BE2C (cell line): ENCODE measurements around the gene ABCD1.

ENCODE experiments used
- DNase-seq: peaks from one replicate; pipeline ENCODE4 v3.0.0-alpha.2; 2020
- H3K27me3 ChIP-seq: fragments of 250-450 bp; sonication (Bioruptor Pico); 2 replicates; pipeline ENCODE4 v1.5.1; 2020; ENCODE audit warnings: mild to moderate bottlenecking
- H3K36me3 ChIP-seq: fragments of 250-450 bp; sonication (Bioruptor Pico); 2 replicates; pipeline ENCODE4 v1.5.1; 2020; ENCODE audit warnings: mild to moderate bottlenecking
- H3K4me1 ChIP-seq: fragments of 250-450 bp; sonication (Bioruptor Pico); 2 replicates; pipeline ENCODE4 v1.5.1; 2020
- H3K4me3 ChIP-seq: 2 replicates; pipeline ENCODE4 v1.5.1; 2011; ENCODE audit warnings: low read depth, low read length
- H3K9me3 ChIP-seq: fragments of 250-450 bp; sonication (Bioruptor Pico); 2 replicates; pipeline ENCODE4 v1.5.1; 2020
- TF ChIP-seq, protein P1 (sequence below): IDR thresholded peaks from 2 replicates; pipeline ENCODE4 v1.5.1; 2012; ENCODE audit warnings: mild to moderate bottlenecking, low read depth, low read length

ABCD1 gene

GRCh38 chrX:153725039-153725831, 579 bp downstream of the ABCD1 start:
- peaks cover 11% of the 10 kb centered on the region for H3K36me3 ChIP-seq
- H3K27me3 ChIP-seq, result no peaks in the 10 kb centered on the region
- H3K9me3 ChIP-seq, result no peaks in the 10 kb centered on the region; the same call in 1 of the 2 replicates
- H3K4me1 ChIP-seq, result peaks cover 19% of the 10 kb centered on the region
- peak overlapping the region; percentile 49 for H3K4me3 ChIP-seq
- DNase-seq, result no peak
- TF ChIP-seq, protein P1, sequence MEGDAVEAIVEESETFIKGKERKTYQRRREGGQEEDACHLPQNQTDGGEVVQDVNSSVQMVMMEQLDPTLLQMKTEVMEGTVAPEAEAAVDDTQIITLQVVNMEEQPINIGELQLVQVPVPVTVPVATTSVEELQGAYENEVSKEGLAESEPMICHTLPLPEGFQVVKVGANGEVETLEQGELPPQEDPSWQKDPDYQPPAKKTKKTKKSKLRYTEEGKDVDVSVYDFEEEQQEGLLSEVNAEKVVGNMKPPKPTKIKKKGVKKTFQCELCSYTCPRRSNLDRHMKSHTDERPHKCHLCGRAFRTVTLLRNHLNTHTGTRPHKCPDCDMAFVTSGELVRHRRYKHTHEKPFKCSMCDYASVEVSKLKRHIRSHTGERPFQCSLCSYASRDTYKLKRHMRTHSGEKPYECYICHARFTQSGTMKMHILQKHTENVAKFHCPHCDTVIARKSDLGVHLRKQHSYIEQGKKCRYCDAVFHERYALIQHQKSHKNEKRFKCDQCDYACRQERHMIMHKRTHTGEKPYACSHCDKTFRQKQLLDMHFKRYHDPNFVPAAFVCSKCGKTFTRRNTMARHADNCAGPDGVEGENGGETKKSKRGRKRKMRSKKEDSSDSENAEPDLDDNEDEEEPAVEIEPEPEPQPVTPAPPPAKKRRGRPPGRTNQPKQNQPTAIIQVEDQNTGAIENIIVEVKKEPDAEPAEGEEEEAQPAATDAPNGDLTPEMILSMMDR, result no peak

DNA sequence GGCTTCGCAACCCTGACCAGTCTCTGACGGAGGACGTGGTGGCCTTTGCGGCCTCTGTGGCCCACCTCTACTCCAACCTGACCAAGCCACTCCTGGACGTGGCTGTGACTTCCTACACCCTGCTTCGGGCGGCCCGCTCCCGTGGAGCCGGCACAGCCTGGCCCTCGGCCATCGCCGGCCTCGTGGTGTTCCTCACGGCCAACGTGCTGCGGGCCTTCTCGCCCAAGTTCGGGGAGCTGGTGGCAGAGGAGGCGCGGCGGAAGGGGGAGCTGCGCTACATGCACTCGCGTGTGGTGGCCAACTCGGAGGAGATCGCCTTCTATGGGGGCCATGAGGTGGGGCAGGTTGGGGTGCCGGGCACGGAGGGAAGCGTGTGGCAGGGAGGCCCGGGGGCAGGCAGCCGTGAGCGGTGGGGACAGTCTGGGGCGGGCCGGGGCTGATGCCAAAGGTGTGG, 1.2 kb downstream of the ABCD1 start:
- no peak overlapping the region for H3K4me3 ChIP-seq
- TF ChIP-seq, protein P1, result no peak
- no peaks in the 10 kb centered on the region for H3K27me3 ChIP-seq
- no peak for DNase-seq
- peaks cover 19% of the 10 kb centered on the region for H3K4me1 ChIP-seq
- H3K9me3 ChIP-seq, result no peaks in the 10 kb centered on the region; the same call in 1 of the 2 replicates
- peaks cover 7% of the 10 kb centered on the region for H3K36me3 ChIP-seq

DNA sequence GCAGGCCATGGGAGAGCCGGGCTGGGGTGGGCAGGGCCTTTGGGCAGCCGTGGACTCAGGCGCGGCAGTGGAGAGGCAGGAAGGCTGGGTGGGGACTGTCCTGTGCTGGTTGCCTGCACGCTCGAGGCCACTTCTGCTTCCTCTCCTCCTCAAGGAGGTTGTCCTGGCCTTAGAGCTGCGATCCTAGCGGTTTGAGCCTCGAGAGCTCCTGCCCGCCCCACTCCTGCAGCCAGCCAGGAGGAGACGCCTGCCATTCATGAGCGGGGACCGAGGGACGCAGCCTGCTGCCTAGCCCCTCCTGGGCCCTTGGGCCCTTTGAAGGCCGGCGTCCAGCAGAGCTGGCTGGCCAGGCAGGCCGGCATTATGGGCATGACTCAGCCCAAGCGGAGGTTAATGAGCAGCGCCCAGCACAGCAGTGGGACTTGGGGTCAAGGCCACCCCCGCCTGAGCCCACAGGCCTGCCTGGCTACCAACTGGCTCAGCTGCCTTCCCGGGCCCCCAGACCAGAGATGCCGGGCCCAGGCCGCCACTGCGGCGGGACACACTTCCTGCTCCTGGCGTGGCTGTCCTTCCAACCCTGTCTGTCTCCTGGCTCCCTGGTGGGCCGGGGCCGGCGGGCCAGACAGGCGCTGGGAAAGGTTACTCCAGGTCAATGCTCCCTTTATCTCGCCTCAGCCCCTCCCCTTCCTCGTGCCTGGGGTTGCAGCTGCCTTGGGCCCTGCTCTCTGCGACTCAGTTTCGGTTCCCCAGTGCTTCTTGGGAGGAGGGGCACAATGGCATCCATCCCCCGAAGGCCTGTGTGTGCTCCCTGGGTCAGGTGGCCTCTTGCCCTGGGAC, 1.8 kb downstream of the ABCD1 start:
- peaks cover 19% of the 10 kb centered on the region for H3K4me1 ChIP-seq
- H3K4me3 ChIP-seq, result peak overlapping the region; percentile 31
- TF ChIP-seq, protein P1, result no peak
- no peaks in the 10 kb centered on the region for H3K27me3 ChIP-seq
- peak; percentile 85 for DNase-seq
- H3K9me3 ChIP-seq, result no peaks in the 10 kb centered on the region; the same call in 1 of the 2 replicates
- H3K36me3 ChIP-seq, result peaks cover 5% of the 10 kb centered on the region

- no peak for DNase-seq
- Histone ChIP-seq H3K36me3 (no peaks in the 10 kb centered on the region), H3K4me3 (peak overlapping the region; percentile 31), H3K27me3 (no peaks in the 10 kb centered on the region), H3K9me3 (no peaks in the 10 kb centered on the region; the same call in 1 of the 2 replicates), H3K4me1 (peaks cover 19% of the 10 kb centered on the region)
- TF ChIP-seq, protein P1, result no peak
Measured at GRCh38 chrX:153727123-153727931, 2.7 kb downstream of the ABCD1 start.

- no peak for DNase-seq
- Histone ChIP-seq H3K36me3 (no peaks in the 10 kb centered on the region), H3K4me1 (peaks cover 19% of the 10 kb centered on the region), H3K9me3 (no peaks in the 10 kb centered on the region; the same call in 1 of the 2 replicates), H3K27me3 (no peaks in the 10 kb centered on the region), H3K4me3 (no peak overlapping the region)
- TF ChIP-seq, protein P1, result 0 out of 2 replicates have a peak, but pooled peaks have one; percentile 2
Measured at GRCh38 chrX:153728095-153728494, 3.4 kb downstream of the ABCD1 start.
